GM12865 (cell line): Measurements from ENCODE around the gene CHRNG.

Experiments
- DNase-seq: peaks from one replicate; pipeline ENCODE4 v3.0.0; 2010; ENCODE audit warnings: low read depth
- H3K4me3 ChIP-seq: 2 replicates; pipeline ENCODE4 v1.5.1; 2011; ENCODE audit warnings: mild to moderate bottlenecking, low read depth, low read length, control low read depth
- TF ChIP-seq, protein P1 (sequence below): IDR thresholded peaks from 2 replicates; pipeline ENCODE4 v1.5.1; 2011; ENCODE audit warnings: low read length, control low read depth, low read depth, inconsistent platforms; ENCODE audit not compliant: insufficient read depth; ENCODE audit errors: missing control alignments

Gene CHRNG

DNA sequence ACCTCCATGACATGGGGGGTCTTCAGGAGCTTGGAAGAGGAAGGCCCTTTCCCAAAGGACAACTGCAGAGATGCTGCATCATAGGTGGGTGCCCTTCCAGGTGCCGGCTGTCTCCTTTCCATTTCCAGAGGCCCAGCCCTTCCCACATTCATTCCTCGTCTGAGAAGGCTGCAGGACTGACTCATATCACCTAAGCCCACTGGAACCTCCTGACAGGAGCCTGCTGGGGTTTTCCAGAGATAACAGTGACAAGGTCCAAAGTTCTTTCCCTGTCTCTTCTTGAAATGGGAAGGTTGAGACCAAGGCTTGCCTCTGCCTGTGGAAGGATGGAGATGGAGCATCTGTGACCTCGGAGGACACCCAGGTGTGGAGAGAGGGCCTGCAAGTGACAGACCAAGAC is 22.9 kb upstream of the CHRNG start:
- TF ChIP-seq, protein P1, sequence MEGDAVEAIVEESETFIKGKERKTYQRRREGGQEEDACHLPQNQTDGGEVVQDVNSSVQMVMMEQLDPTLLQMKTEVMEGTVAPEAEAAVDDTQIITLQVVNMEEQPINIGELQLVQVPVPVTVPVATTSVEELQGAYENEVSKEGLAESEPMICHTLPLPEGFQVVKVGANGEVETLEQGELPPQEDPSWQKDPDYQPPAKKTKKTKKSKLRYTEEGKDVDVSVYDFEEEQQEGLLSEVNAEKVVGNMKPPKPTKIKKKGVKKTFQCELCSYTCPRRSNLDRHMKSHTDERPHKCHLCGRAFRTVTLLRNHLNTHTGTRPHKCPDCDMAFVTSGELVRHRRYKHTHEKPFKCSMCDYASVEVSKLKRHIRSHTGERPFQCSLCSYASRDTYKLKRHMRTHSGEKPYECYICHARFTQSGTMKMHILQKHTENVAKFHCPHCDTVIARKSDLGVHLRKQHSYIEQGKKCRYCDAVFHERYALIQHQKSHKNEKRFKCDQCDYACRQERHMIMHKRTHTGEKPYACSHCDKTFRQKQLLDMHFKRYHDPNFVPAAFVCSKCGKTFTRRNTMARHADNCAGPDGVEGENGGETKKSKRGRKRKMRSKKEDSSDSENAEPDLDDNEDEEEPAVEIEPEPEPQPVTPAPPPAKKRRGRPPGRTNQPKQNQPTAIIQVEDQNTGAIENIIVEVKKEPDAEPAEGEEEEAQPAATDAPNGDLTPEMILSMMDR: no peak
- H3K4me3 ChIP-seq: no peak overlapping the region

DNA sequence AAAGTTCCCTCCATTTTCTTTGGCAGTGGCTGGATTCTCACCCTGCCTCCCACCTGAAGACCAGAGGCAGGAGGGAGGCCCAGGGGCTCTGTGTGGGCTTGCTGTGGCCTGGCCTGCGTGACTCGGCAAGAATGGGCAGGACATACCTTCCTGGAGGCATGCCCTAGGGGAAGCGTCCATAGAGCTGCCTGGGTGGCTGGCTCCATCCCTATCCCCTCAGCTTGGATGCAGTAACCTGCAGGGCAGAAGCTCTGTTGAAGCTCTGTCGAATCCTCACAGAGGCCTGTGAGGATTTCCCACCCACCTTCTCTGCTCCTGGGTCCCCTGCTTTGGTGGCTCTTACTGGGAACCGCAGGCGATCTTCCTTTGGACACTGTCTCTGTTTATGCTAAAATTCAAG is 20.6 kb upstream of the CHRNG start:
- DNase-seq: no peak
- no peak overlapping the region for H3K4me3 ChIP-seq
- TF ChIP-seq, protein P1: no peak

More for the DNA sequence above, 22.9 kb upstream of the CHRNG start:
- no peak for DNase-seq

DNA sequence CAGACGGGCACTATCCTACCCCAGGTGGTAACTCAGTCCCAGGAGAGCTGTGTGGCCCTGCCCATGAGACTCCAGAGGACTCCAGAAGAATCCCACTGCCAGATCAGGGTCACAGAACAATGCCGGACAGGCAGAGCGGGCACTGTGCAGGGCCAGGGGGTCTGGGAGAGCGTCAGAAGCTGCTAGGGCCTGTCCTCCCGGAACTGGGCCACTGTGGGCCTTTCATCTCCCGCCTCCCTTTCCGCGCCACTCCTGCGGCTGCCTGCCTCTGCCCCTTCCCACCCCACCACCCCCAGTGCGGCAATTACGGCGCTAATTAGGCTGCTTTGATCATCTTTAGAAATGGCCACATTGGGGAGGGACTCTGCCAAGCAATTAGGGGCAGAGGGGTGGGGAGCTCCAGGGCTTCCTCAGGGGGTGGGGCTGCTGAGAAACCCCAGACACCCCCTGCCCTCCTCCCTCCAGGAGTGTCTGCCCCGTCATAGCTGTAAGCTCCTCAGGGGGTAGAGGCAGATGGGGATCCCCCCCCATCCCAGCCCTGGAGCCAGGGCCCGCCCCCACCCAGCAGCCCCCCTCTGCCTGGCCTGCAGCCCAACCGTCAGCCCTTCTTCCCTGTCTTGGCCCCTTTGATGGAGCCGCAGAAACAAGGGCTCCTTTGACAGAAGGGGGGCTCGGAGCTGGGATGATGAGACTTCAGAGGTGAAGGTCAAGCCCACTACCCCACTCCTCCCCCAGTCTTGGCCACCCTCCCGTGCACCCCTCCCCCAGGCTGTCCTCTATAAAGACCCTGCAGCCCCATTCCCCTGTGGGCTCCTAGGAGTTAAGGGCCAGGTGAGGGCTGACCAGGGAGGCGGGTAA is 19.7 kb upstream of the CHRNG start, which contains the start of gene PRSS56:
PRSS56 (plus strand) TSS at position 808 of the 858 bp plus-strand sequence. CDS start 211 bp downstream, outside the sequence.
- TF ChIP-seq, protein P1: no peak
- H3K4me3 ChIP-seq: no peak within 1 kb of the TSS
- no peak for DNase-seq

DNA sequence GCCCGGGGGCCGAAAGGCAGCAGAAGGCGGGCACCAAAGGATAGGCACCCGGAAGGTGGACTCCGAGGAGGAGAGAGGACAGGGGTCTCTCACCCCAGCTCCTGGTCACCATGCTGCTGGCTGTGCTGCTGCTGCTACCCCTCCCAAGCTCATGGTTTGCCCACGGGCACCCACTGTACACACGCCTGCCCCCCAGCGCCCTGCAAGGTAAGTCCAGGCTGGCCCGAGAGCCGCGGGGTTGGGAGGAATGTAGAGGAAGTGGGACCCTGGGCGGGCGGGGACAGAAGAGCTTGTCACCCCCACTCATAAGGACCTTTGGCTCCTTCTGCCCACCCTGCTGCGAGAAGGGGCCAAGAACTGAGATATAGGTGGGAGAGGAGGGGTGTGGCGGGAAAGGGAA is 19.0 kb upstream of the CHRNG start:
- H3K4me3 ChIP-seq: no peak overlapping the region
- TF ChIP-seq, protein P1: no peak
- DNase-seq: no peak

DNA sequence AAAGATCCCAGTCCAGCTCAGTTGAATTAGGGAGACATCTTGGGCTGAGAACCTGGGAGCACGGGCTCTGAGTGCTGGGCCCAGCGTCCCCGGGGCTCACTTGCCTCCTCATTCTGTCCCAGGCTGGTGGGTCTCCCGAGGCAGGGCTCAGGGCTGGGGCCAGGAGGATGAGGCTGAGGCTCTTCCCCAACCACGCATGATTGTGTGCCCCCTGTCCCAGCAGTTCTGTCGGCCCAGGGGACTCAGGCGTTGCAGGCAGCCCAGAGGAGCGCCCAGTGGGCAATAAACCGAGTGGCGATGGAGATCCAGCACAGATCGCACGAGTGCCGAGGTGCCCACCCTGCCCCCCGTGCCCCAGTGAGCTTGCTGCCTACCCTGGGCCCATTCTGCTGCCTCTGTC is 18.4 kb upstream of the CHRNG start:
- TF ChIP-seq, protein P1: no peak
- no peak overlapping the region for H3K4me3 ChIP-seq
- DNase-seq: no peak

DNA sequence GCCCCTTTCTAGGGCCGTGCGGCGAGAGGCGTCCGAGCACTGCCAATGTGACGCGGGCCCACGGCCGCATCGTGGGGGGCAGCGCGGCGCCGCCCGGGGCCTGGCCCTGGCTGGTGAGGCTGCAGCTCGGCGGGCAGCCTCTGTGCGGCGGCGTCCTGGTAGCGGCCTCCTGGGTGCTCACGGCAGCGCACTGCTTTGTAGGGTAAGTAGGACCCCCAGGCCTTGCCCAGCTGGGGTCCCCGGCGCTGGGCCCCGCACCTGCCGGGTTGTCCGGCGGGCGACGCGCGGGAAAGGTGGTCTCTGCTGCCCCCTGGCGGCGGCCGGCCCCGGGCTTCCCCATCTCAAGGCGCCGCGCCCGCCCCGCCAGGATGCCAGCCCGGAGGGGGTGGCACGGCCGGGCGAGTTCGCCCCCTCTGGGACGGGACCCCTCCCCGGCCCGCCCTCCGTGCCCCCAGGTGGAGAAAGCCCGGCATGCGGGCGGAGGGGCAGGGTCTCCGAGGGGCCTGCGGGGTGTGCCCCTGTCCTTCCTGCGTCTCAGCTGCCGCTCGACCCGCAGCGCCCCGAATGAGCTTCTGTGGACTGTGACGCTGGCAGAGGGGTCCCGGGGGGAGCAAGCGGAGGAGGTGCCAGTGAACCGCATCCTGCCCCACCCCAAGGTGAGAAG is 17.4 kb upstream of the CHRNG start:
- DNase-seq: peak; percentile 46
- no peak overlapping the region for H3K4me3 ChIP-seq
- TF ChIP-seq, protein P1: peak; percentile 69
